NCI-H2029 treated with DMSO at 0.1 percent for 48 hours (cell line): ENCODE measurements around the gene ARHGEF28.
A peak's percentile ranks its signal among the peaks of the same experiment; 100 is the strongest.

Experiments used
- DNase-seq: peaks from one replicate; lab custom pipeline; 2025; lab: John Stamatoyannopoulos, UW

Gene ARHGEF28

GRCh38 chr5:73859696-73860095, 233.7 kb downstream of the ARHGEF28 start:
- no peak for DNase-seq

DNA sequence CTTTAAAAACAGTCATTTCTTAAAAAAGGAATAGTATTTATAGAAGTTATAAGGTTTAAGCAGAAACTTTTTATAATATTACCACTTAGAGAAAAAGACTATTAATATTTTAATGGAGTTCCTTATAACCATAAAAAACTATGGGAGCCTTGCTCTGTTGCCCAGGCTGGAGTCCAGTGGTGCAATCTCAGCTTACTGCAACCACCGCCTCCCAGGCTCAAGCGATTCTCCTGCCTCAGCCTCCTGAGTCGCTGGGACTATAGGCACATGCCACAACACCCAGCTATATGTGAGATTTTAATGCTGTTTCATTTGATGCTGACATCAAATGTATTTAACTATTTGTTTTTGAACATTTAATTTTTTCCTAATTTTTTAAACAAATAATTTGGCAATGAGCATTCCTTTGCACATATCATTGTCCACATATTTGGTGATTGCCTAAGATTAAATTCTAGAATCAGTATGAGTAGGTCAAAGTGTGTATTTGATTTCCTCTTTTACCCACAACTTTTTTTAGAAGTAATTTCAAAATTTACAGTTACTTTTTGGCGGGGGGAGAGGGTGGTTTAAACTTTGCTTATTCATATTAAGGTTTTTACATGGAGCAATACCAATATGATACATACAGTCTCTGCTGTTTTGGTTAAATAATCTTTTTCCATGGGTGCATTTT, 235.5 kb downstream of the ARHGEF28 start:
- no peak for DNase-seq

DNA sequence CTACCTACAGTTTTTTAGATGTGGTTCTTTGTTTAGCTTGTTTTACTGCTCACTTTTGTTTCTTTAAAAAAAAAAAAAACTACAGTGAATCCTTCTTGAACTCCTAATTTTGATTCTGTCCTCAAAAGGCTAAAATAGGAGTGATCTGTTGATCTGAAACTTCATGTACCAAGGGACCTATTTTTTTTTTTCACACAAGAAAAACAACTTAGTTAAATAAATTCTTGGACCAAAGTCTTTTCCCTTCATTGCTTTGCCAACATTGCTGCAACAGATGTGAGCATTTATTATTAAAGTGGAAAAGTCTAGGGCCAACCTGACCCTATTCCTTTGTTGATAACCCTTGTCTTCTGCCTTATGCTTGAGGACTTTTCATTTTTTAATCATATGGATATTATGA, 236.8 kb downstream of the ARHGEF28 start:
- DNase-seq: no peak

DNA sequence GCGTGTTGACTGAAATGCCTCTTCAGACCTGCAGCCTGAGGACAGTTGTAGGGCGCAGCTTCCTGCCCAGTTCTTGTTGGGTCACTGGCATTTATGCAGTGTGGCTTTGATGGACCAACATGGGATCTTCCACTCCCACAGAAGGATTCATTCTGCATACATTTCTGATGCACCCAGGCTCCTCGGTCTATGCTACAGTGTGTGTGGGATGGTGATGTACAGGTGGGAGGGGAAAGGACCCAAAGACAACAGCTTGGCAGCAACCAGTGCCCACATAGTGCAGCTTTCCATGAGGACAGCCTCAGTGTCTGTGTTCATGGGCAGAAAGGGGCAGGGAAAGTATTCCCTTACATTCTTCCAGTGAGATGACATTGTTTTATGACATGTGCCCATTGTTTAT, 237.9 kb downstream of the ARHGEF28 start:
- no peak for DNase-seq

- DNase-seq: no peak
Observed at GRCh38 chr5:73865315-73865714, 239.3 kb downstream of the ARHGEF28 start.

DNA sequence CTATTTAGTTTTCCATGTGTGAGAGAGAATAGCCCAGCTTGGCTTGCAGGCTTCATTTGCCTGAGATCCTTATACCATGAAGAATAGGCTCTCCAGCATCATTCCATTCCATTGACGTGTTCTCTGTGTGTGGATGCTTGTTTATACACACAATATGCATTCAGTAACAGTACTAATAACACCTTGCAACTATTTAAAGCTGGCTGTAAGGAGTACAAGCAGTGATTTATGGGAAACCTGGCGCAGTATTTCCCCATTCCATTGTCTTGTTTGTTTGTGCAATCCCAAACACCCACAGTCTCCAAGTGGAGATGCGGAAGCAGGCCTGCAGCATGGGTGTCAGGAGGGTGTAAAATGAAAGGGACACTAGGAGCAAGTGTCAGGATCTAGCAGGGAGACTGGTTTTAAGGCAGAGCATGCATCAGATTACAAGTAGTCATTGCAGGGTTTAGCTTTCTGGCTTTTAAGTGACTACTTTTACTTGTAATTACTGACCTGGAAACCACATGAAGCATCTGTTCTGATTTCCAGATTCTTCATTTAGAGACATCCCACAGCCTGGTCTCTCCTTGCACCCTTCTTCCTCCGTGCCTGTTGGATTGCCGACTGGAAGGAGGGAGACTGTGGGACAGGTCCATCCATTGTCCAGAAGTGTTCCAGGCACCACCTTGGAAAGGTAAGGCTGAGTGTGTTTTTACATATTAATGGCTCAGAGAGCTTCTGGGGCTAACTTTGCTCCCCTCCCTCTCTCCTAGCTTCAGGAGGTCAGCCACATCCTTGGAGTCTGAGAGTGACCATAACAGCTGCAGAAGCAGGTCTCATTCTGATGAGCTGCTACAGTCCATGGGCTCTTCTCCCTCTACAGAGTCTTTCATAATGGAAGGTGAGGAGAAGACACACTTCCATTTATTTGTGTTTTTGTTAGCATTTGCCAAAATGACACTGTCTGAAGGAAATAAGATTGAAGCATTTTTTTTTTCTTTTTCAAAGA, 241.6 kb downstream of the ARHGEF28 start:
- DNase-seq: no peak

- DNase-seq: no peak
Observed at GRCh38 chr5:73883646-73884045, 257.6 kb downstream of the ARHGEF28 start.

GRCh38 chr5:73887688-73888087, 261.7 kb downstream of the ARHGEF28 start:
- DNase-seq: no peak

DNA sequence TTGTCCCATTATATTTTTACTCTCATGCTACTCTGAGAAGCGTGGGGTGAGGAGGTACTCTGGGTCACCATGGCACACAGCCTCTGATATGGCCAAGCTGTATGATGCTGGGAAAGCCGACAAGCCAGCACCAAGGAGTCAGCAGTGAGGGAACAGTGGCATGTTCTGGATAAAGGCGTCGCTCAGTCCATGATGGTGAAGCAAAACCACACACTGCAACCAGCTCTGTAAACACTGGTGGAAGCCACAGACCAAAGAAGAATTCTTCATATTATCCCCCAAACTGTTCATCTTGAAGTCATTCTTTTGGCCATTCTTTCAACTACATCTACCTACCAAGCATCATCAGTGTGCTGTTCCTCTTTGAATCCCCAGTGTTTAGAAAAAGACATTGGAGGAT, 264.6 kb downstream of the ARHGEF28 start:
- no peak for DNase-seq

- no peak for DNase-seq
Observed at GRCh38 chr5:73892218-73892617, 266.2 kb downstream of the ARHGEF28 start.

GRCh38 chr5:73892806-73893205, 266.8 kb downstream of the ARHGEF28 start:
- no peak for DNase-seq

DNA sequence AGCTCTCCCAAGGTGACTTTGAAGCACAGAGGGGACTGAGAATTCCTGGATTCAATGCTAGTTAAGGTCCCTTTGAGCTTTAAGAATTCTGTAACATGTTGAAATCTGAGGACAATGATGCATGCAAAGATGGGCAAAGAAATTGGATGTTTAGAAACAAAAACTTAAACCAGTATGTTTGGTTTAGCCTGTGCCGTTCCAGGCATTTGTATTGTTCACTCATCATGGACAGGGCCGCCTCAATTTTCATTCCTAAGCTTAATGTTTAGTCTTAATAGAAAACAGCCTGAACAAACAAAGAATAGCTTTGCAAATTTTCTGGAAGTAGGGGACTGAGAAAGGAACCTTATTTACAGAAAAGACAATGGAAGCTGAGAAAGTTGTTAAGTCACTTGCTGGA, 267.8 kb downstream of the ARHGEF28 start:
- no peak for DNase-seq

- DNase-seq: no peak
Observed at GRCh38 chr5:73894860-73895259, 268.9 kb downstream of the ARHGEF28 start.

DNA sequence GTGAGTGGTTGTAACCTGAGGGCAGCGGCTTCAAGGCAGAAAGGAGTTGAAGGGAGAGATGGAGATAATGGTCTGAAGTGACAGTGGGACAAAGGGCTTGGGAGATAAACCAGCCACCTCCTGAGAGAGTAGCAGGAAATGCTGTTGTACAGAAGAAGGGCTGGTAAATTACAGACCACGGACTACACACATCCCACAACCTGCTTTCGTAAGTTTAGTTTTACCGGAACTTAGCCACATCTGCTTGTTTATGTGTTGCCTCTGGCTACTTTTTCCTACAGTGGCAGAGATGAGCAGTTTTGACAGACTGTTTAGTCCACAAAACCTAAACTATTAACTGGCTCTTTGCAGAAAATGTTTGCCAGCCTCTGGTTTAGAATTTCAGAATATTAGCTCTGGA, 269.5 kb downstream of the ARHGEF28 start:
- DNase-seq: no peak

DNA sequence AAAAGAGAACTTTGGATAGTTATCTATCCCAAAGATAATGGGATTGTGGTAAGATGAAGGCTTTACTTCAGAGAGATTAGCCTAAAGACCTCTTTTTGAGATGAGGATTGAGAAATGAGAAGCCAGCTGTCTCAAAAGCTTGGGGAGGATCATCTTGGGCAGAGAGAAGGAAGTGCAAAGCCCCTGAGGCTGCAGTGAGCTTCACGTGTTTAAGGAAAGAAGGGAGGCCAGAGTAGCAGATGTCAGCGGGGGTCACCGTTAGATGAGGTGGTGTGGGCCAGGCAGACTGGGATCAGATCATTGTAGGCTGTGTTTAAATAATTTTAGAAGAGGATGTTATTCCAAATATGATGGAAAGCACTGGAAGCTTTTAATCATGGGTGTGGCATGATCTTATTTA, 270.1 kb downstream of the ARHGEF28 start:
- no peak for DNase-seq

- no peak for DNase-seq
Observed at GRCh38 chr5:73896668-73897067, 270.7 kb downstream of the ARHGEF28 start.

DNA sequence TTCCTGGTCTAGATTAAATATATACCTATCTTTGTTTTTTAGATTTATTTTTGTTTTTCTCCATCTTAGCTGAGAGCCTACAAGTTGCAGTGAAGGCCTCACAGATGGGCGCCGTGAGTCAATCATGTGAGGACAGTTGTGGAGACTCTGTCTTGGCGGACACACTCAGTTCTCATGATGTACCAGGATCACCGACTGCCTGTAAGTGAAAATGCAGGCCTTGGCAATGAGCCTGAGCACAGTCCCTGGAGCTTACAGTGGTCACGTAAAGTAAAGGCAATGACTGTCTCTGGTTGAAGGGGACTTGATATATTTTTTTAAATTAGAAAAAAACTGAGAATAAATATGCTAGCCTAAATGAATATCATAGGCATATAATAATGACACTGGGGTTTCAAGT, 271.9 kb downstream of the ARHGEF28 start:
- DNase-seq: no peak

GRCh38 chr5:73899055-73899454, 273.1 kb downstream of the ARHGEF28 start:
- no peak for DNase-seq

DNA sequence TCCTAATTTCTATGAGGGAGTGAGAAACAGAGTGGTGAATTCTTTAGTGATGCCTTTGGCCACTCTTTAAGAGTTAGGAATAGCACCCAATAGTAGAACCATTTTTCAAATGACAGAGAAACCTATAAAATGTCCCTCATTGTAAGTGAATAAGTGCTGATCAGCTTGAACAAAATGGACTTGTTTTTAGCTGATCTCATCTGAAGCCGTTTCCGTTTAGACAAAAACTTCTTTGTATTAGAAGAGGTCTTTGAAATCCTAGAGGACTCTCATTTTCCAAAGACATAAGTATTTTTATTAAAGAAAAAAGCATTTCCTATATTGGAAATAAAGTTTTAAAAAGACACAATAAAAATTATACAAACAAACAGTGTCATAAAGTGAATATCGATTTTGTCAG, 273.9 kb downstream of the ARHGEF28 start:
- DNase-seq: no peak

- DNase-seq: no peak
Observed at GRCh38 chr5:73900566-73900965, 274.6 kb downstream of the ARHGEF28 start.

DNA sequence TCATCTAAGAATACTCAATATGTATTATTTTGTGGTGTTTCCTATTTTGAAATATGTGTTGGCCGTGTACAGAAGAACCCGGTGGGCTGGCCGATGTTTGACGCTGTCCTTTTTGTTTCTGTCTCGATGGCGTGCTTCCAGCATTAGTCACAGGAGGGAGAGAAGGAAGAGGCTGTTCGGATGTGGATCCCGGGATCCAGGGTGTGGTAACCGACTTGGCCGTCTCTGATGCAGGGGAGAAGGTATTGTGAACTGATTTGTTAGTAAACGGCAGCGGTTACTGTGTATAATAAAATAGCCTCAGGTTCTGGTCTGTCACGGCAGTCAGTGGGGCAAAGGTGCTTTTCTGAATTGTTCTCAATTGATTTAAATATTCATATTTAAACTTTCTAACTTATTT, 275.0 kb downstream of the ARHGEF28 start:
- DNase-seq: no peak

DNA sequence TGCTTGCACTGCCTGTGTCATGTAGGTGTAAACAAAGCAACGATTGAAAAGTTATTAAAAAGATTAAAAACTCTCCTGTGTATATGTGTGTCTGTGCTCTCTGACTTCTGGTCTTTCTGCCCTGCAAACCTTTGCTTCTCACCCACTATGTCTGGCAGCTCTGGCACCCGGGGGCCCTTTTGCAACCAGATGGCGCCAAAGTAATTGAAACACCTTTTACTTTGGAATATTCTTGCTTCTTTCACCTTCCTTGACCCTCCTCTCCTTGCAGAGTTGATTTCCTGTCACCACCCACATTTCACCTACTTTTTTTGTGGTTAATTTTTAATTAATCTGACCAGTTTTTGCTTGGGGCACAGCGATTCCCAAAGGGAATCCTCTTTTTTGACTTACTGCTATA, 275.5 kb downstream of the ARHGEF28 start:
- DNase-seq: no peak

DNA sequence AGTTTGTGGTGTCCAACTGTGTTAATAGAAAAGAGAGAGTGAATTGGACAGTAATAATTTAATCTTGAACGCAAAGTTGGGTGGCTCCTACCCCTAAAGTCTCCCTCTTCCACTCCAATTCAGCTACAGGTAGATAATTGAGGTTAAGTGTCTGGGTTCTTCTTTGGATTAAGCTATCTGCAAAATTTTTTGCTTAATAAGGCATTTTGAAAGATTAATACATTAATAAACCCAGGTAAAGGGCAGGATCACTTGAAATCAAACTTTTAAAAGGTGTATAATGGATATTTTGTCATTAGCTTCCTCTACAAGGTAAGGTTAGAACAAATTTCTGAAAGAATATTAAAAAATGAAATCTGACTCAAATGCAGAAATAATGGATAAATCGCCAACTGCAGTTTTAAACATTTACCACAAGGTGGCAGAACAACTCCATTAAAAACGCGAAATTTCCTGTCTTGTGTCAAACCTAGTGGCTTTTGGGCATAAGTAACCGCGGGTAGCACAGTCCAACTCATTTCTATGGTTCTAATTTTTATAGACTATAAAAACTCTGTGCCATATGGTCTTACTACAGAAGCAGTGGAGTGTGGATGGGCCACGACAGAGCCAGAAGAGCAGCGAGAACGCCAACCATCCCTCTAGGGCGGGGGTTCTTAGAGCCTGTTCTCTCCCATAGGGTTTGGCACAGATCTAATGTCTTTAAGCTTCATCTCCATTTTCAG, 276.5 kb downstream of the ARHGEF28 start:
- peak; percentile 60 for DNase-seq
